Pancreas (tissue), 10 donors: ENCODE results near the gene POLA2. TPM values are rescaled to one million over a fixed set of nuclear protein-coding genes. Genes with fewer than 3 reads are reported as not detected.
"Not testable (repeated sequence)": the region's sequence is repeated elsewhere in the genome, so short reads cannot be mapped to it uniquely, and the experiment has no call there.

Experiments
- ATAC-seq, 4 donors: fragments of 200-7000 bp; cut with Tn5 transposase; one replicate each; pipeline versions ENCODE4 v1.8.0 to v1.9.1; 2020; ENCODE audit warnings: mild to moderate bottlenecking in 4 of 4, moderate library complexity in 4 of 4
- DNase-seq, 6 donors: peaks; one replicate each; pipeline ENCODE4 v3.0.0-alpha.2; 2020
- FAIRE-seq: peaks from 2 replicates; lab custom pipeline; 2012; peaks lifted over from hg19 to GRCh38; lab: Jason Lieb, UNC
- H3K27ac ChIP-seq, 4 donors: fragments of 200-600 bp; sonication (generic); 1 replicate in 3 of 4; 2 replicates in 1 of 4; pipeline versions ENCODE4 v1.5.0 to v1.8.0; 2020
- H3K27me3 ChIP-seq, 4 donors: fragments of 200-600 bp; one replicate each; pipeline ENCODE4 v1.8.0; 2021
- H3K36me3 ChIP-seq, 3 donors: fragments of 200-600 bp; sonication (generic) in 1 of 3; one replicate each; pipeline versions ENCODE4 v1.5.0 to v1.8.0; 2020 to 2021
- H3K4me1 ChIP-seq, 3 donors: fragments of 200-600 bp; one replicate each; pipeline ENCODE4 v1.8.0; 2021
- H3K4me3 ChIP-seq, 4 donors: fragments of 200-600 bp; sonication (generic) in 2 of 4; one replicate each; pipeline versions ENCODE4 v1.5.0 to v1.8.0; 2020 to 2021
- H3K9me3 ChIP-seq, 4 donors: fragments of 200-600 bp; one replicate each; pipeline ENCODE4 v1.8.0; 2021
- CTCF ChIP-seq, 4 donors: fragments of 200-600 bp; sonication (generic) in 3 of 4; IDR thresholded peaks; one replicate each; pipeline versions ENCODE4 v1.5.0 to v1.8.0; 2021; ENCODE audit warnings: antibody characterized with exemption in 4 of 4
- WGBS, 2 donors: extraction: QIAGEN DNeasy Blood & Tissue Kit; methylation state at CpG; one replicate each; pipeline ENCODE4 v1.1.7; 2013; 5-methylcytosine and 5-hydroxymethylcytosine counted together
- intact Hi-C, 3 donors: fragments of 100-400 bp; cut with DNase I; formaldehyde crosslinking; loops; one replicate each; pipeline versions ENCODE4 v1.11.1 to v1.14.2; 2022
- polyA plus RNA-seq, 2 donors: library from polyadenylated mRNA; stranded (reverse); fragments of 200-250 nt; gene quantifications; one replicate each; pipeline ENCODE4 v1.2.3, GENCODE V29; 2013
- total RNA-seq, 6 donors: library from RNA; stranded (reverse); fragmentation: NEBNext Ultra II Directional in 4 of 6; extraction: Animal tissue kit (Norgen Biotek cat#: 25700) in 4 of 6; gene quantifications; one replicate each; pipeline versions ENCODE4 v1.2.1 to v1.2.4, GENCODE V29; 2021 to 2023
- donor health status: healthy with polysubstance abuse.
- donor health status: DM: no; HTN: no; CAD: no; lungs with moderate emphysema.
- donor health status: DM: no; HTN: no; CAD: no.
- donor health status: control.
- donor health status: control.
- donor health status: Bipolar disorder and iron deficiency.
- donor health status: DM: yes; HTN: yes; CAD: no.
- donor health status: DM: no; HTN: no; CAD: no.
- donor health status: DM: no; HTN: no; CAD: no.
- donor health status: DM: yes; HTN: yes; CAD: no.

POLA2 gene
- total and polyA plus RNA-seq, 8 donors: 3.1 to 7.5 (median 5.6) TPM

DNA sequence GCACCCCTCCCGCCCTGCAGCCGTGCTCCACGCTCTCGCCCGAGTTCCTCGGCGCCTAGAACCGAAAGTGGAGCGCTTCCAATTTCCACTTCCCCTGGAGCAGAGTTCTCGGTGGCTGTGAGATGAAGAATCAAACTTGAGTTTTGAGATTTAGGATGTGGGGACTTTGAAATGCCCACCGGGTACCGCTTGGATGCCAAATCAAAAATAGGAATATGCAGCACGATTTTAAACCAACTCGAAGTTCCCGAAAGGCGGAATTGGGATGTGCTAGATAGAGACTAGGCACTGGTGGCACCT lies 569 bp downstream of the POLA2 start:
- H3K27ac ChIP-seq: peak overlapping the region; percentile 73 to 89 (median 80)
- peak overlapping the region; percentile 48 to 86 (median 70) for H3K4me3 ChIP-seq
- no peak for TF ChIP-seq CTCF (IDR thresholded peaks at IDR 0.05)
- no peaks in the 10 kb centered on the region for H3K27me3 ChIP-seq
- no peaks in the 10 kb centered on the region for H3K9me3 ChIP-seq
- H3K36me3 ChIP-seq: no peaks in the 10 kb centered on the region
- no peak for FAIRE-seq
- WGBS, 2 donors: 0 to 1% methylated on average over 16 of the region's 16 CpGs
- H3K4me1 ChIP-seq: peaks cover 0 to 15% (median 0%) of the 10 kb centered on the region in 3 donors
- intact Hi-C loops: no loop called here
- DNase-seq: no peak
- peak in 2 of 4 donors; percentile 64 to 66 for ATAC-seq

DNA sequence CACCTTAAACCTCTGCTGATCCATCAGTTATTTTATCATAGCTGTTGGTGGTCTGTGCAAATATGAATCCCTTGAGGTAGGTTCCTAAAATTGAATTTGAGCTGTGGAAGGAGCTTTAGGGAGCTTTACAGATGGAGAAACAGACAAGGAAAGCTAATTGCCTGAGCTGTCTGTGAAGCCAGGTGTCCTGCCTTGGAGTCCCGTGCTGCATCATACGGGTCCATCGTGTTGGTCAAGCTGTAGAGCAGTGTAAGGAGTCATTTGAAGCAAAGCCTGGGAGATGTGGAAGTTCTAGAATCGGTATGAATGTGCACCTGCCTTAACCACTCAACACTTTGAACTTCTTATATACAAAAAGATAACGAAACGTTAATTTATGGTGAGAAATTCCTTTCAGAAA lies 1.0 kb downstream of the POLA2 start:
- 17 to 20% methylated on average over 6 of the region's 6 CpGs for WGBS, 2 donors
- H3K27ac ChIP-seq: peak overlapping the region in 1 of 4 donors; percentile 89
- no peak for DNase-seq
- no peak for ATAC-seq
- peak overlapping the region in 3 of 4 donors; percentile 66 to 86 (median 73) for H3K4me3 ChIP-seq
- no peaks in the 10 kb centered on the region for H3K27me3 ChIP-seq
- no peak for TF ChIP-seq CTCF (IDR thresholded peaks at IDR 0.05)
- intact Hi-C loops: no loop called here
- no peak for FAIRE-seq
- no peaks in the 10 kb centered on the region for H3K36me3 ChIP-seq
- H3K9me3 ChIP-seq: no peaks in the 10 kb centered on the region
- H3K4me1 ChIP-seq: peaks cover 0 to 15% (median 0%) of the 10 kb centered on the region in 3 donors

- ATAC-seq: not testable (repeated sequence)
These were observed 3.0 kb downstream of the POLA2 start for GRCh38 chr11:65264747-65265146.

DNA sequence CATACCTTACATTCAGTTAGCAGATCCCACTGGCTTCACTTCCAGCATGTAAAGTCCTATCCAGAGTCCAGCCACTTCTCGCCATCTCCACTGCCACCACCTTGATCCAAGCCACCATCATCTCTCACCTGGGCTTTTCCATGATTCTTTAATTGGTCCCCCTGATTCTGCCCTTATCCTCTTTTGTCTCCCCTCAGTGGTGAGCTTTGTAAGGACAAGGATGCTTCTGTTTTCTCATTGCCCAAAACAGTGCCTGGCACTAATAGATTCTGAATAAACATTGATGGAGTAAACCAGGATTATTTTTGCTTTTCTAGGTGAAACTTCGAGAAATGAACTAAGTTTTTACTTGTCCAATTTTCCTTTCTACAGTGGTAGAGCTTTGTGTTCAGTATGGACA lies 4.4 kb downstream of the POLA2 start:
- Histone ChIP-seq H3K36me3 (peaks cover 0 to 10% (median 4%) of the 10 kb centered on the region in 3 donors), H3K27me3 (no peaks in the 10 kb centered on the region), H3K27ac (no peak overlapping the region), H3K4me3 (no peak overlapping the region), H3K9me3 (no peaks in the 10 kb centered on the region), H3K4me1 (peaks cover 0 to 13% (median 0%) of the 10 kb centered on the region in 3 donors)
- FAIRE-seq: no peak
- TF ChIP-seq CTCF (IDR thresholded peaks at IDR 0.05): no peak
- DNase-seq: no peak
- intact Hi-C loops: no loop called here
- WGBS, 2 donors: 91 to 94% methylated on average over 2 of the region's 2 CpGs
- ATAC-seq: no peak

More at GRCh38 chr11:65264747-65265146, 3.0 kb downstream of the POLA2 start:
- DNase-seq, H3K27me3 ChIP-seq, H3K4me3 ChIP-seq, intact Hi-C loops, H3K9me3 ChIP-seq, FAIRE-seq, H3K27ac ChIP-seq: not testable (repeated sequence)
- H3K36me3 ChIP-seq: peaks cover 0 to 10% (median 4%) of the 10 kb centered on the region in 3 donors
- H3K4me1 ChIP-seq: peaks cover 0 to 15% (median 0%) of the 10 kb centered on the region in 3 donors
- WGBS, 2 donors: 93% methylated on average over 11 of the region's 11 CpGs

- Histone ChIP-seq H3K36me3 (no peaks in the 10 kb centered on the region), H3K27ac (peak overlapping the region; percentile 38 to 78 (median 60)), H3K27me3 (no peaks in the 10 kb centered on the region), H3K9me3 (no peaks in the 10 kb centered on the region), H3K4me1 (peaks cover 10 to 56% (median 24%) of the 10 kb centered on the region in 3 donors), H3K4me3 (no peak overlapping the region)
- intact Hi-C loops: loop anchor here in 2 of 3 donors (2.0 to 5.0 kb wide), 2 partner anchors 42 kb away; no protein-coding TSS in a partner anchor
- TF ChIP-seq CTCF (IDR thresholded peaks at IDR 0.05): peak; percentile 51 to 61 (median 59)
- ATAC-seq (peak; percentile 81 to 90 (median 86)), FAIRE-seq (no peak), DNase-seq (peak in 4 of 6 donors; percentile 72 to 83 (median 76))
- WGBS, 2 donors: 21 to 22% methylated on average over 6 of the region's 6 CpGs
These were observed 13.2 kb downstream of the POLA2 start for GRCh38 chr11:65274735-65275682.
